GM12864 (cell line): Measurements from ENCODE around the gene SCN9A.

Experiments
- DNase-seq: peaks from one replicate; pipeline ENCODE4 v3.0.0-alpha.2; 2011; ENCODE audit warnings: low read depth
- H3K4me3 ChIP-seq: 2 replicates; pipeline ENCODE4 v1.5.1; 2011; ENCODE audit warnings: mild to moderate bottlenecking, low read depth, low read length, control low read depth
- CTCF ChIP-seq: IDR thresholded peaks from 2 replicates; pipeline ENCODE4 v1.5.1; 2011; ENCODE audit warnings: low read depth, mild to moderate bottlenecking, moderate library complexity, low read length, control low read depth, inconsistent platforms; ENCODE audit errors: missing control alignments

The SCN9A gene

GRCh38 chr2:166351319-166351718 is 24.4 kb downstream of the SCN9A start:
- no peak for DNase-seq

DNA sequence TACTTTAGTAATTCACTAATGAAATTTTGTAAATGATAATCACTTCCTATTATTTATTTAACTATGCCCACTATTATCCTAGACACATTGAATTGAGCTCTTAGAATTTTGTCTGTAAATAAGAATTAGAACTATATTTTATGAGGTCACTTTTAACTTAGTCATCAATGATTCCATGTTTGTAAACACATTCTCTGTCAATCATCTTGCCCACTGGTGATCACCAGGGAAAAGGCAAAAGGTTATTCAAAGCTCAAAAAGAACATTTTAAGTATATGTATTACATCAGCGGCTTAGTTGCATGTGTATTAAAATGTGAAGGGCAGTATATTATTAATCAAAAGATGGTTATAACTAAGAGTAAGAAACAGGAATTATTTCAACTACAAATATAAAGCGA is 25.2 kb downstream of the SCN9A start:
- TF ChIP-seq CTCF: no peak
- no peak overlapping the region for H3K4me3 ChIP-seq
- DNase-seq: no peak

More at GRCh38 chr2:166351319-166351718, 24.4 kb downstream of the SCN9A start:
- no peak for TF ChIP-seq CTCF
- H3K4me3 ChIP-seq: no peak overlapping the region

DNA sequence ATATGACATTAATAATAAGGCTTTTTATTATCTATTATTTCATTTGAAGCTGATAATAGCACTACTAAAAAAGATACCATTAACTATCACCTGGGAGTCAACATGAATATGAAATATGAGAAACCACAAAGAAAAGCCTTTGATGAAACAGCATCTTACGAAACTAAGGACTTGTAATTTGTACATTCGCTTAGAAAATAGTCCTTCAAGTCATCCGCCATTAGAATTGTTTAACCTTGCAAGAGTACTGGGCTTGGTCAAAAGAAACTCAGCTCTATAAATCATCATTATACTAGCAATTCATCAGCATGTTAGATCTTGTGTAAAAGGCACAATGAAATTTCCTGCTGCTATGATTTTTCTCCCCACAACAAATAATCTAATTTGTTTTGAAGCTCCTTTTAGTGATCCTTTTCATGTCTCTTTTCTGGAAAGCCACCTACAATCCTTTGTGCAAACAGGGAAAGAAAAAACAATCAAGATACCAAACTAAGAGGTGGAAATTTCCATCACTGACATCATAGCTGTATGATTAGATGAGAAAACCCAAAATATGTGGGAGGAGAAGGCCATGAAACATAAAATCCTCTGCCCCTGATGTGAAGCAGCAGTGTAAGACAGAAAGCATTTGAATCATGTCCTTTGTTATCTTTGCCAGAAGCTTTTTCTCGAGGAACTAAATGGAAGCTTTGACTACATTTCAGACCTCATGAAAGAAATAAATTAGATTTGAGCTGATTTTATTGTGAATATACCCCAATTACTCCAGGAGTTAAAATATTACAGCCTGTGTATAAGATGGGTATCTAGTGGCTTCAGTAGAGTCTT is 31.2 kb downstream of the SCN9A start:
- H3K4me3 ChIP-seq: no peak overlapping the region
- no peak for DNase-seq
- no peak for TF ChIP-seq CTCF

- no peak overlapping the region for H3K4me3 ChIP-seq
- DNase-seq: no peak
- TF ChIP-seq CTCF: no peak
Observed at GRCh38 chr2:166343467-166343866, 32.3 kb downstream of the SCN9A start.

DNA sequence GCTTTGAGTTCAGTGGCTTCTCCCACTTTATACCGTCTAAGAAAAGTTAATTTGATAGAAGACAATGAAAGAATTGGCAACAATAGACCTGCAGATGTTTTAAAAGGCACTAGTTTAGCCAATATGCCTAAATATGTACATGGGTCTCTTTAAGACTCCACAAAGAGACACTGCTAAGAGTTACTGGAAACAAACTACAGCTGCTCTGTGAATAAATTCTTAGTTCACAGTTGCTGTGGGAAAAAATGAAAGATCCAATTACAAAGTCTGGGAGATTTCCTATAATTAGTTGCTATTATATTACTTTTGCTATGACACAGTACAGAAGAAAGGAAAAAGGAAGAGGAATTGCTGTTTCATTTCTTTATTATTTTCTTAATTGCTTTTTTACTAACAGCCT is 34.3 kb downstream of the SCN9A start:
- no peak for TF ChIP-seq CTCF
- no peak overlapping the region for H3K4me3 ChIP-seq
- no peak for DNase-seq

- no peak overlapping the region for H3K4me3 ChIP-seq
- no peak for DNase-seq
- TF ChIP-seq CTCF: no peak
Observed at GRCh38 chr2:166338831-166339339, 36.9 kb downstream of the SCN9A start.

DNA sequence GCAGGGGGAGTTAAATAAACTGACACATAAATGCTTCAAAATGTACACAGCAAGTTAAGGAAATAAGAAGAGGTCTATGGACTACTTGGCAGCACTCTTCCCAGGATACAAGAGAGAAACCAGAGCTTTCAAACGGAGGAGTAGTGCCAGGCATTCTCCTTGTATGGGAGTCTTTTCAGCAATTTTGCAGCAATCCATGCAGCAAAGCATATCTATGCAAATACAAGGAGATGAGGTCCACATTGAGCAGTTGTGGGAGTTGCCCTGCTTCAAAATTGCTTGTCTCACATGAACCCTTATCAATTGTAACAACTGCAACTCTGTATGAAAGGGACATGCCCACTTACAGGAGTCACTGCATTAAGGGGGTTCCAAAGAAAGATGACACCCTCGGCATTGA is 37.8 kb downstream of the SCN9A start:
- H3K4me3 ChIP-seq: no peak overlapping the region
- no peak for DNase-seq
- TF ChIP-seq CTCF: no peak
